ENCODE data around the gene FOLR1.
"Not testable (repeated sequence)": the region's sequence is repeated elsewhere in the genome, so short reads cannot be mapped to it uniquely, and the experiment has no call there.

FOLR1 gene

GRCh38 chr11:72188267-72188666 is 3.7 kb upstream of the FOLR1 start:
- no peak for DNase-seq

DNA sequence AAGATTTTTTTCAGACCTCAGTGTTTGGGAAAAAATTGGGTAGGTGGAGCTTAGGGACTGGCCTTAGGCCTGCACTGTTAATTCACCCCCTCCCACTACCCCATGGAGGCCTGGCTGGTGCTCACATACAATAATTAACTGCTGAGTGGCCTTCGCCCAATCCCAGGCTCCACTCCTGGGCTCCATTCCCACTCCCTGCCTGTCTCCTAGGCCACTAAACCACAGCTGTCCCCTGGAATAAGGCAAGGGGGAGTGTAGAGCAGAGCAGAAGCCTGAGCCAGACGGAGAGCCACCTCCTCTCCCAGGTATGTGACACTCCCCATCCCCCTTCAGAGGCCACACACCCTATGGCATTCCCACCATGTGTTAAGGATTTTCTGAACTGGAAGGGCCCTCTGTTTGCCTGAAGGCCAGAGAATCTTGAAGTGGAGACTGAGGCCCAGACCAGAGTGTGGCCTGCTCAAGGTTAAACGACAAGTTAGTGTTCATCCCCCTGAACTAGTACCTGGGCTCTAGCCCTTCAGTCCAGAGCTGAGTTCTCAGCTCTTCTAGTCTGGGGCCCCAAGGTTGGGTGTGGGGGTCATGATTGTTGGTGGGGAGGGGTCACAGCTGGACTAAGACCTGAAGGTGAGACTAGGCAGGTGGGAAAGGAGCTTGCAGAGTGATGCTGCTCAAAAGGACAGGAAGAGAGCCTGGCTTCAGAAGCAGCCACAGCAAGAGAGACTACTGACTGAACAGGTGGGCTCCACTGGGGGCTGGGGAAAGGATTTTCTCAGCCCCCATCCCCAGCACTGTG is 2.3 kb upstream of the FOLR1 start:
- no peak for DNase-seq

GRCh38 chr11:72190631-72191071 is 1.3 kb upstream of the FOLR1 start:
- DNase-seq, result no peak

GRCh38 chr11:72195518-72196270 is 3.8 kb downstream of the FOLR1 start:
- DNase-seq, result no peak

DNA sequence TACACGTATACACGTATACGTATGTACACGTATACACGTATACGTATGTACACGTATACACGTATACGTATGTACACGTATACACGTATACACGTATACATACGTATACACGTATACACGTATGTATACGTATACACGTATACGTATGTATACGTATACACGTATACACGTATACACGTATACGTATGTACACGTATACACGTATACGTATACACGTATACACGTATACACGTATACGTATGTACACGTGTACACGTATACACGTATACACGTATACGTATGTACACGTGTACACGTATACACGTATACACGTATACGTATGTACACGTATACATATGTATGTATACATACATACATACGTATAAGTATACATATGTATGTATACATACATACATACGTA is 9.5 kb downstream of the FOLR1 start:
- not testable (repeated sequence) for DNase-seq

DNA sequence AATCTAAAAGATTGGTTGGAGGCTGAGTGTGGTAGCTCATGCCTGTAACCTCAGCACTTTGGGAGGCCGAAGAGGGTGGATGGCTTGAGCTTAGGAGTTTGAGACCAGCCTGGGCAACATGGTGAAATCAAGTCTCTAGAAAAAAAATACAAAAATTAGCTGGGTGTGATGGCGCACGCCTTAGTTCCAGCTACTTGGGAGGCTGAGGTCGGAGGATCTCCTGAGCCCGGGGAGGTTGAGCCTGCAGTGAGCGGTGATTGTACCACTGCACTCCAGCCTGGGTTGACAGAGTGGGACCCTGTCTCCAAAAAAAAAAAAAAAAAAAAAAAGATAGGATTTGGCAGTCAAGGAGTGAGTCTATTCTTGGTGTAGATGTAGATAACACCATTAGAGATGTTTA is 10.6 kb downstream of the FOLR1 start:
- DNase-seq, result no peak

- no peak for DNase-seq
Observed at GRCh38 chr11:72203163-72203562, 11.2 kb downstream of the FOLR1 start.

GRCh38 chr11:72204886-72205285 is 12.9 kb downstream of the FOLR1 start:
- no peak for DNase-seq

- DNase-seq, result not testable (repeated sequence)
Observed at GRCh38 chr11:72206794-72207193, 14.9 kb downstream of the FOLR1 start.

DNA sequence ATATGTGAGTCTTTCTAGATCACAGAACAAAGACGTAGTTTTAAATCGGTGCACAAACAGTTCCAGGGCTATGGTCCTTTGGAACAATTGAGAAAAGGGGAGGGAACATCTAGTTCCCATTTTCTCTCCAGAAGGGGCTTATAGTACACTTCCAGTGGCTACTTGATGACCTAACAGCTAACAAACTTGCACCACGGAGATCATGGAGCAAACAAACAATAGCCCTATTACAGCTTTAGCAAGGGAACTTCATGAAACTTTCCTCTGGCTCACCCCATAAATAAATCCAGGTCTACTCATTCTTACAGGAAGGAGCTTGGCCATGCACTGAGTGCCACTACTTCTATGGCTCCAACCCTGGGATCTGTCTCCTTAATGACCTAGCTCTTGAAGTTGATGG is 16.3 kb downstream of the FOLR1 start:
- DNase-seq, result no peak

DNA sequence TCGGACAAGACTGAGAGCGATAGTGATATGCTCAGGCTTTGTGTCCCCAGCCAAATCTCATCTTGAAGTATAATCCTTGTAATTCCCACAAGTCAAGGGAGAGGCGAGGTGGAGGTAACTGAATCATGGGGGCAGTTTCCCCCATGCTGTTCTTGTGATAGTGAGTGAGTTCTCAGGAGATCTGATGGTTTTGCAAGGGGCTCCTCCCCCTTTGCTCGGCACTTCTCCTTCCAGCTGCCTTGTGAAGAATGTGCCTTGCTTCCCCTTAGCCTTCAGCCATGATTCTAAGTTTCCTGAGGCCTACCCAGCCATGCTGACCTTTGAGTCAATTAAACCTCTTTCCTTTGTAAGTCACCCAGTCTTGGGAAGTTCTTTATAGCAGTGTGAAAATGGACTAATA is 17.2 kb downstream of the FOLR1 start:
- DNase-seq, result no peak

- no peak for DNase-seq
Observed at GRCh38 chr11:72216638-72217037, 24.7 kb downstream of the FOLR1 start, which contains the start of gene FOLR2. TSS of gene FOLR2 (plus strand) at chr11:72216794. CDS start at chr11:72218585, 1,791 bp downstream.

GRCh38 chr11:72217841-72218240 is 25.9 kb downstream of the FOLR1 start:
- no peak for DNase-seq

DNA sequence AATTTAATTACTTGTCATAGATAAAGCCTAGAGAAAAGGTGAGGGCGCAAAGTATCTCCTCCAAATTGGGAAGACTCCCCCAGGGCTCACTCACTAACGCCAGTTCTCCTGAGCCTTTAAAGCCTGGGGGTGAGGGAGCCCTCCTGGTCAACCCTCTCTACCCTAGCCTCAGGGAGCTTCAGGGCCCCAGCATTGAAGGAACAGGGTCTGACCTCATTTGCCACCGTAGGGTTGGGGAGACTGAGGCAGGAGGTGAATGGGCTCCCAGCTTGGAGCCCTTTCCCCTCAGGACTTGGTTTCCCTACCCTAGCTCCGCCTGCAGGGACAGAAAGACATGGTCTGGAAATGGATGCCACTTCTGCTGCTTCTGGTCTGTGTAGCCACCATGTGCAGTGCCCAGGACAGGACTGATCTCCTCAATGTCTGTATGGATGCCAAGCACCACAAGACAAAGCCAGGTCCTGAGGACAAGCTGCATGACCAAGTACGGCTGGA is 26.4 kb downstream of the FOLR1 start:
- DNase-seq, result no peak

GRCh38 chr11:72220696-72221363 is 28.9 kb downstream of the FOLR1 start:
- no peak for DNase-seq

GRCh38 chr11:72221386-72222075 is 29.6 kb downstream of the FOLR1 start:
- no peak for DNase-seq

- no peak for DNase-seq
Observed at GRCh38 chr11:72222106-72222891, 30.4 kb downstream of the FOLR1 start.

GRCh38 chr11:72222907-72223614 is 31.1 kb downstream of the FOLR1 start:
- DNase-seq, result peak; percentile 95

DNA sequence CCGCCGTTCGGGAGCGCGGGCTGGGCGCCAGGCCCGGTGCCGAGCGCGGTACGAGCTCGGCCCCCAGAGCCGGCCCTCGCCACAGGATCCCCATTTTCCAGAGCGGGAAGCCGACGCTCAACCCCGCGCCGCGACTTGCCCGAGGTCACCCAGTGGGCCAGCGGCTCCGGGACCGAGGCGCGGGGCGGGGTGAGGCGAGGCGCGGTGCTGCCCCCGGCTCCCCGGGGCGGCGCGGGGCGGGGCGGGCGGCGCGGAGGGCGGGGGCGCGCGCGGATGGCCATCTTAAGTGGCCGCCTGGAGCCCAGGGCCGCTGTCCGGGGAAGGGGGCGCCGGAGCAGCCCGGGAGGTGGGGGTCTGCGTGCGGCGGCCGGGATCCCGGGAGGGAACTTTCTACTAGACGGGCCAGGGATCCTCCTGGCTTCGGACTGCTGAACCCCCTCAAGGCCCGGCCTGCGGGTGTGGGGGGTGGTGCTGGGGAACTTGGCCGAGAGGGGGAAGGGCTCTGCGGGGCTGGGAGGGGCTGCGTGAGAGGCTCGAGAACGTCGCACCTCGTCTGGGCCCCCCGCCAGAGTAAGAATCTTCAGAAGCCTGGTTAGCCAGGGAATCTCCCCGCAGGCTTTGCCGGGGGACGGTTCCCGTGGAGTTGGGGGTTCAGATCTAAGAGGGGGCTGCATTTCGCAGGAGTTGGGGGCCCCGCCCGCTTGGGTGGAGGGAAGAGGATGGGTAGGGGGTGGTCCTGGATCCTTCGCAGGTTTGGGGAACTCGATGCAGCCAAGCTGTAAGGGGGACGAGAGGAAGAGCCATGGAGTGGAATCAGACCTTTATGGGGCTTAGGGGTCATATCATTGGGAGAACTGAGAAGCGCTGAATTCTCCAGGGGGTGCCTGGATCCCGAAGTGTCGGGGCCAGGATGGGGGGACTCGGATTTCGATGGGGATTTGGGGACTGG is 31.9 kb downstream of the FOLR1 start:
- peak; percentile 74 for DNase-seq

Data from fibroblast of skin of right quadriceps (primary cell).